OCI-LY1 (cell line): ENCODE measurements around the gene AGER.

Experiments
- H2AFZ ChIP-seq: fragments of 200-600 bp; sonication (generic), shearing (Covaris generic); 2 replicates; pipeline ENCODE4 v1.6.0; 2014; ENCODE audit warnings: antibody characterized with exemption, mild to moderate bottlenecking, low read length
- H3F3A ChIP-seq: fragments of 200-600 bp; sonication (generic), shearing (Covaris generic); 2 replicates; pipeline ENCODE4 v1.6.0; 2014; ENCODE audit warnings: mild to moderate bottlenecking, antibody characterized with exemption, low read length, moderate library complexity; ENCODE audit not compliant: insufficient read depth
- H3K27ac ChIP-seq: fragments of 200-600 bp; sonication (generic); 2 replicates; pipeline ENCODE4 v1.5.1; 2014; ENCODE audit warnings: low read length, mixed run types, mild to moderate bottlenecking, low read depth; ENCODE audit not compliant: poor library complexity, severe bottlenecking
- H3K27me3 ChIP-seq: fragments of 200-600 bp; sonication (generic); 2 replicates; pipeline ENCODE4 v1.6.0; 2014; ENCODE audit warnings: antibody characterized with exemption, mild to moderate bottlenecking, low read length, moderate library complexity; ENCODE audit not compliant: insufficient read depth
- H3K36me3 ChIP-seq: fragments of 200-600 bp; sonication (generic); 2 replicates; pipeline ENCODE4 v1.6.1; 2014; ENCODE audit warnings: mild to moderate bottlenecking, antibody characterized with exemption, low read length, moderate library complexity, mixed read lengths; ENCODE audit not compliant: insufficient read depth
- H3K4me1 ChIP-seq: fragments of 200-600 bp; sonication (generic); 2 replicates; pipeline ENCODE4 v1.5.1; 2014; ENCODE audit warnings: mild to moderate bottlenecking, low read length, moderate library complexity; ENCODE audit not compliant: insufficient read depth, severe bottlenecking
- H3K4me2 ChIP-seq: fragments of 200-600 bp; sonication (generic), shearing (Covaris generic); 2 replicates; pipeline ENCODE4 v1.6.1; 2014; ENCODE audit warnings: low read length
- H3K4me3 ChIP-seq: fragments of 200-600 bp; sonication (generic); 2 replicates; pipeline ENCODE4 v1.5.1; 2014; ENCODE audit warnings: low read length, low read depth, mild to moderate bottlenecking, mixed read lengths; ENCODE audit not compliant: poor library complexity, severe bottlenecking
- H3K79me2 ChIP-seq: fragments of 200-600 bp; shearing (Covaris generic); 2 replicates; pipeline ENCODE4 v1.6.1; 2016; ENCODE audit warnings: mixed run types, low read length, mixed read lengths; ENCODE audit not compliant: insufficient read depth
- H3K9ac ChIP-seq: fragments of 200-600 bp; sonication (generic), shearing (Covaris generic); 2 replicates; pipeline ENCODE4 v1.6.1; 2014; ENCODE audit warnings: mild to moderate bottlenecking, low read length, mixed read lengths
- H3K9me2 ChIP-seq: fragments of 200-600 bp; sonication (generic), shearing (Covaris generic); 2 replicates; pipeline ENCODE4 v1.6.1; 2014; ENCODE audit warnings: low read depth, mild to moderate bottlenecking, low read length, mixed read lengths
- H3K9me3 ChIP-seq: fragments of 200-600 bp; shearing (Covaris generic); 2 replicates; pipeline ENCODE4 v1.6.1; 2014; ENCODE audit warnings: low read length, mixed read lengths
- H4K20me1 ChIP-seq: fragments of 200-600 bp; sonication (generic), shearing (Covaris generic); 2 replicates; pipeline ENCODE4 v1.6.0; 2016; ENCODE audit warnings: mild to moderate bottlenecking, low read length; ENCODE audit not compliant: insufficient read depth
- CTCF ChIP-seq: fragments of 200-600 bp; sonication (generic), shearing (Covaris generic); IDR thresholded peaks from 2 replicates; pipeline ENCODE4 v1.5.1; 2017; ENCODE audit warnings: mild to moderate bottlenecking, antibody characterized with exemption, low read length, moderate library complexity, mixed read lengths
- EZH2 ChIP-seq: fragments of 200-600 bp; sonication (generic), shearing (Covaris generic); IDR thresholded peaks from 2 replicates; pipeline ENCODE4 v1.8.0; 2017; ENCODE audit warnings: borderline replicate concordance, mixed run types, mild to moderate bottlenecking, antibody characterized with exemption, low read length, moderate library complexity, mixed read lengths

AGER gene

GRCh38 chr6:32151181-32151862, 32.7 kb downstream of the AGER start:
- H3K27ac ChIP-seq, result no peak overlapping the region
- no peaks in the 10 kb centered on the region for H3K9me2 ChIP-seq
- no peak overlapping the region for H3K4me2 ChIP-seq
- H2AFZ ChIP-seq, result no peak overlapping the region
- 0 out of 2 replicates have a peak, but pooled peaks cover 4% of the 10 kb centered on the region for H3F3A ChIP-seq
- no peaks in the 10 kb centered on the region for H3K79me2 ChIP-seq
- H3K4me1 ChIP-seq, result peaks cover 25% of the 10 kb centered on the region
- TF ChIP-seq CTCF (no peak), EZH2 (no peak)
- H3K9me3 ChIP-seq, result no peaks in the 10 kb centered on the region
- no peak overlapping the region for H3K9ac ChIP-seq
- no peaks in the 10 kb centered on the region; the same call in 1 of the 2 replicates for H3K36me3 ChIP-seq
- no peaks in the 10 kb centered on the region for H4K20me1 ChIP-seq
- H3K27me3 ChIP-seq, result no peaks in the 10 kb centered on the region; the same call in 1 of the 2 replicates
- H3K4me3 ChIP-seq, result no peak overlapping the region

GRCh38 chr6:32149932-32150870, 33.9 kb downstream of the AGER start:
- Histone ChIP-seq H3K36me3 (no peaks in the 10 kb centered on the region), H3K9ac (no peak overlapping the region), H3K27ac (no peak overlapping the region), H3K4me1 (peaks cover 20% of the 10 kb centered on the region), H3K9me2 (no peaks in the 10 kb centered on the region), H2AFZ (no peak overlapping the region), H3K4me2 (no peak overlapping the region), H3K79me2 (no peaks in the 10 kb centered on the region), H4K20me1 (no peaks in the 10 kb centered on the region), H3K9me3 (no peaks in the 10 kb centered on the region), H3K27me3 (no peaks in the 10 kb centered on the region; the same call in 1 of the 2 replicates), H3K4me3 (no peak overlapping the region), H3F3A (0 out of 2 replicates have a peak, but pooled peaks cover 4% of the 10 kb centered on the region)
- TF ChIP-seq EZH2 (no peak), CTCF (no peak)

- Histone ChIP-seq H3K9ac (no peak overlapping the region), H2AFZ (no peak overlapping the region), H4K20me1 (no peaks in the 10 kb centered on the region), H3K4me2 (no peak overlapping the region), H3K27ac (no peak overlapping the region), H3F3A (0 out of 2 replicates have a peak, but pooled peaks cover 4% of the 10 kb centered on the region), H3K27me3 (no peaks in the 10 kb centered on the region; the same call in 1 of the 2 replicates), H3K4me3 (no peak overlapping the region), H3K79me2 (no peaks in the 10 kb centered on the region), H3K4me1 (peaks cover 14% of the 10 kb centered on the region), H3K9me3 (no peaks in the 10 kb centered on the region), H3K36me3 (no peaks in the 10 kb centered on the region), H3K9me2 (no peaks in the 10 kb centered on the region)
- TF ChIP-seq CTCF (no peak), EZH2 (no peak)
Observed at GRCh38 chr6:32149092-32149755, 34.8 kb downstream of the AGER start.
